HG03565 (cell line): ENCODE measurements around the gene MIF.
A peak's percentile ranks its signal among the peaks of the same experiment; 100 is the strongest.
"Not testable (repeated sequence)": the region's sequence is repeated elsewhere in the genome, so short reads cannot be mapped to it uniquely, and the experiment has no call there.

Experiments used
- ATAC-seq: cut with Tn5 transposase; IDR thresholded peaks from one replicate; pipeline ENCODE4 v1.9.1; 2021; ENCODE audit warnings: mild to moderate bottlenecking, moderate library complexity; ENCODE audit not compliant: unreplicated experiment

MIF gene

GRCh38 chr22:23900227-23900626, 6.0 kb downstream of the MIF start:
- ATAC-seq, result not testable (repeated sequence)

DNA sequence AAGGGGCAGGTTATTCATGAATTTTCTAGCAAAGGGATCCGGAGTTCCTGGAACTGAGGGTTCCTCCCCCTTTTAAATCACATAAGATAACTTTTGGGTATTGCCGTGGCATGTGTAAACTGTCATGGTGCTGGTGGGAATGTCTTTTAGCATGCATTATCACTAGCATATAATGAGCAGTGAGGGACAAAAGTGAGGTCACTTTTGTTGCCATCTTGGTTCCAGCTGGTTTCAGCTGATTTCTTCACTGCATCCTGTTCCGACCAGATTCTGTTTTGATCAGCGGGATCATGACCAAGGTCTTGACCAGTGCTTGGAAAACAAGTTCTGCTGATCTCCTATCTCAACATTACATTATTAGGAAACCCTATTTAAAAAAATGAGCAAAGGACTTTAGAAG, 7.4 kb downstream of the MIF start:
- ATAC-seq, result no peak

DNA sequence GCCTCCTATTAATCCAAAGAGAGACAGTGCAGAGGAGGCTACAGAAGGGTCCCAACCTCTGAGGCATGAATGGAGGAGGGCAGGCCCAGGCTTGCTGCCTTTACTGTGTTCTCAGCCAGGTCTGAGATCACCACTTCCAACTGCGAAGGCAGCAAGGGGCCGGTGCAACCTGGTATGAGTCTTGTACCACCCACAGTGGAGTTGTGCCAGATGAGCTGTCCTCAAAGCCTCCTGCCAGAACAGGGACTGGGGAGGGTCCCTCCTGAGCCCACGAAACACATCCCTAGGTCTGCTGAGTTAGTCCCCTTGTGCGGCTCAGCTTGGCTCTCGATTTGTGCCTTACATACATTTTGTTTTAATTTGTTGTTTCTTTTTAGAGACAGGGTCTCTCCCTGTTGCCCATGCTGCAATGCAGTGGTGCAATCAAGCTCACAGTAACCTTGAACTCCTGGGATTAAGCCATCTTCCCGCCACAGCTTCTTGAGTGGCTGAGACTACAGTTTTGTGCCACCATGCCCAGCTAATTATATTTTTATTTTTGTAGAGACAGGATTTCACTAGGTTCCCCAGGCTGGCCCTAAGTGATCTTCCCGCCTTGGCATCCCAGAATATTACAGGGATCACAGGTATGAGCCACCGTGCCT, 9.3 kb downstream of the MIF start:
- ATAC-seq, result no peak

- ATAC-seq, result no peak
These were observed 10.5 kb downstream of the MIF start for GRCh38 chr22:23904573-23905254.

DNA sequence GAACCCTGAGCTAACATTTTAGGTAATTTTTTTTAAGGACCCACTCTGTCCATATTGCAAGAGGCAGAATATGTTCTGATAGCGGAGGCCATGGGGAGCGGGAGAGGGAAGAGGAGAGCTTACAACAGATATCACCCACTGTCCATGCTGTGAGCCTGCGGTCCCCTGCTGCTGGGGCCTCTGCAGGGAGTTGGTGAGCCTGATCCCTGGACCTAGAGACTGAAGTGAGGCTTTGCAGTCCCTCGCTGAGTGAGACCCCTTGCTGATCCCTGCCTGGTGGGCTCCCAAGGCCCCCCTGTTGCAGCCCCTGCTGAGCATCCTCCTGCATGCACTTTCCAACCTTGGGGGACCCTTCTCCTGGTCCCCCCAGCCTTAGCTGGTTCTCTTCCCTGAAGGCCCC, 12.5 kb downstream of the MIF start:
- no peak for ATAC-seq

GRCh38 chr22:23907423-23907822, 13.2 kb downstream of the MIF start:
- not testable (repeated sequence) for ATAC-seq

GRCh38 chr22:23908587-23909205, 14.5 kb downstream of the MIF start:
- no peak for ATAC-seq

GRCh38 chr22:23909296-23909898, 15.2 kb downstream of the MIF start:
- no peak for ATAC-seq

GRCh38 chr22:23910496-23911190, 16.5 kb downstream of the MIF start:
- ATAC-seq, result no peak

DNA sequence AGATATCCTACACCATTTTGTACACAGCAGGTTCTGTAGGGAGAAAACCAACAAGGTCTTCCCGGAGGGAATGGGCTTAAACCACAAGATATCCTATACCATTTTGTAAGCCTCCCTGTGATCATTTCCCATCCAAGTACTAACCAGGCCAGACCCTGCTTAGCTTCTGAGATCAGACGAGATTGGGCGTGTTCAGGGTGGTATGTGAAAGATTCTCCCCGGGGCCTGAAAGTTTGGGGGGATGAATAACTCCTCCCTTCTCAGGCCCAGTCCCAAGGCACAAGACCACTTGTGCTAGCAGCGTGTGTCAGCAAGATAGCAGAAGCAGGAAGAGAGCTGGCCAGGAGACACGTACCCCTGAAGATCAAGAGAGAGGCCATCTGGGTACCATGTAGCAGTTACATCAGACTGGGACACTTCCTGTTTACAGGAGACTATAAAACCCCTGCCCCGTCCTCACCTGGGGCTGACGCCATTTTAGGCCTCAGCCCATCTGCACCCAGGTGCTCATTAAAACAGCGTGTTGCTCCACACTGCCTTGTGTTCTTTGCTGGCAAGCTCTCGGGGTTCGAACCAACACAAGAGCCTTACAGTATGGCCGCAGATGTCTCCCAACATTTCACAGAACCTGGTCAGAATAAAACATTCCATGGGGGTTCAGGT, 17.3 kb downstream of the MIF start:
- no peak for ATAC-seq

- no peak for ATAC-seq
These were observed 18.2 kb downstream of the MIF start for GRCh38 chr22:23912293-23912903.

- ATAC-seq, result no peak
These were observed 19.1 kb downstream of the MIF start for GRCh38 chr22:23913306-23913660.

GRCh38 chr22:23913661-23914353, 19.6 kb downstream of the MIF start:
- peak; percentile 88 for ATAC-seq

DNA sequence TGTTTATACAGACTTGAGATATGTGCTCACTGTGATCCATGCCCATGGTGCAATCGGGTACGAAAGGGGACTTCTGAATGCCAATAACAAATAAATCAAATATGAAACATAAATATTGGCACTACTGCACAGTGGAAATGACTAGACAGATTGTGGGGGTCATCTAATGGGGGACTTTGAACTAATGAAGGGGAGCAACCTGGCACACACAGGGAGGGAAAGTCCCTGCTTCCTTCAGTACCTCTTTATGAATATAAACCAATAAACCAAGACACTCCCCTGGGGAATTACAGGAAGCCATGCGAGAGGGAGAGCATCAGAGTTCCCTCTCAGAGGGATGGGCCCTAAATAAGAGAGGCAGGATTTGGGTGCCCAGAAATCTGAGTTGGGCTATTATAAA, 21.1 kb downstream of the MIF start:
- ATAC-seq, result no peak

DNA sequence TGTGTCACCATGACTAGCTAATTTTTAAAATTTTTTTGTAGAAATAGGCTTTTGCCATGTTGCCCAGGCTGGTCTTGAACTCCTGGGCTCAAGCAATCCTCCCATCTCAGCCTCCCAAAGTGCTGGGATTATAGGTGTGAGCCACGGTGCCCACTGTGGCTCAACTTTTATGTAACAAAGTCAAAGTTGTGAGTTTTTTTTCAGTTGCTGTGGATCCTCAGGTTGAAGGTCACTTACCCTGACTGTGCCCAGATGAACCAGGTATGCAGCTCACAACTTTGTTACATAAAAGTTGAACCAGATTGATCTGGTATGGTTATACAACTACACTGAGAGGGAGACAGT, 26.1 kb downstream of the MIF start:
- not testable (repeated sequence) for ATAC-seq

DNA sequence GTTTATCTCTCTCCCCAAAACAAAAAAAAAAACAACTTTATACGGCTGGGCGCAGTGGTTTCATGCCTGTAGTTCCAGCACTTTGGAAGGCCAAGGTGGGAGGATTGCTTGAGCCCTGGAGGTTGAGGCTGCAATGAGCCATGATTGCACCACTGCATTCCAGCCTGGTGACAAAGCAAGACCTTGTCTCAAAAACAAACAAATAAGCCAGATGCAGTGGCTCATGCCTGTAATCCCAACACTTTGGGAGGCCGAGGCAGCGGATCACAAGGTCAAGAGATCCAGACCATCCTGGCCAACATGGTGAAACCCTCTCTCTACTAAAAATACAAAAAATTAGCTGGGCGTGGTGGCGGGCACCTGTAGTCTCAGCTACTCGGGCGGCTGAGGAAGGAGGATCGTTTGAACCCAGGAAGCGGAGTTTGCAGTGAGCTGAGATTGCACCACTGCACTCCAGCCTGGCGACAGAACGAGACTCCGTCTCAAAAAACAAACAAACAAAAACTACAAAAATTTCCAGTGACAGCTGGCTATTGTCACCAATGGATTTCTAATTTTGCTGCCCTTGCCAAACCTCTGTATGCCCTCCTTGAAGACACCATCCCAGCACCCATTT, 27.5 kb downstream of the MIF start:
- ATAC-seq, result not testable (repeated sequence)

GRCh38 chr22:23922921-23923320, 28.7 kb downstream of the MIF start:
- ATAC-seq, result no peak

GRCh38 chr22:23925020-23925606, 30.9 kb downstream of the MIF start:
- ATAC-seq, result no peak

- no peak for ATAC-seq
These were observed 32.4 kb downstream of the MIF start for GRCh38 chr22:23926561-23926960.
